Measurements from ENCODE around the gene CAMK1D. TPM values are rescaled to one million over a fixed set of nuclear protein-coding genes. Genes with fewer than 3 reads are reported as not detected.
A peak's percentile ranks its signal among the peaks of the same experiment; 100 is the strongest.

The CAMK1D gene
- total RNA-seq, 1 experiment from 2014 or later: 6.3 TPM

DNA sequence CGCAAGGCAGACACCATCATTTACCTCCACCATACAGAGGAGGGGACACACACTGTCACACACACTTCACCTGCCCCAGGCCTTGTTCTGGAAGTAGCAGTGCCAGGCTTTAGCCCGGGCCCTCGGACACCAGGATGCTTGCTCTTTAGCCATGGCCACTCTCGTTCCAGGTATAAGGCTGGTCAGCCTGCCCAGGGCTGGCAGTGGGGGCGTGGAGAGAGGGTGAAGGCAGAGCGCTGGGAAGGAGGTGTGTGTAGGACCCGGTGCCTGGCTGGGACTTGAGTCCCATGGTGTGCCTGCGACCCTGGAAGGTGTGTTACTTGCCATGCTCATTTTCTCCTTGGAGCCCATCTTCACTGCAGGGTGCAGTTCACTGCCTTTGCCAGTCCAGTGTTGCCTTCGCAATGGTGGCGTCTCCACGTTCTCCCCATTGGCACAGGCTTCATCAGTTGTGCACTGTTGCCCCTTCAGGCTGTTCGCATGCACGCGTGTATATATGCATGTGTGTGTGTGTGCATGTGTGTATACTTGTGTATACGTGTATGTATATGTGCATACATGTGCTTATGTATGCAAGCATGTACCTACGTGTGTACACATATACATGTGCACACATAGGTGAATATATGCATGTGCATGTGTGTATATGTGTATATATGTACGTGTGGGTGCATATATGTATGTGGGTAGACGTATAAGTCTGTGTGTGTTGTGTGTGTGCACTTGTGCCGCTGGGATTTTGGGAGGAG lies 153.4 kb downstream of the CAMK1D start:
- Histone ChIP-seq H3K14ac (ENCODE audit: insufficient read depth, low read length) (no peak overlapping the region; the same call in 1 of the 2 replicates), H4K8ac (replicated peaks; ENCODE audit: insufficient read length, low read depth, low read length) (no peak overlapping the region), H2BK15ac (ENCODE audit: low read depth, low read length) (no peak overlapping the region), H3K79me1 (ENCODE audit: insufficient read depth, low read depth, low read length, poor library complexity, severe bottlenecking) (no peaks in the 10 kb centered on the region), H4K5ac (ENCODE audit: insufficient read length, low read depth, low read length) (no peak overlapping the region), H3T11ph (ENCODE audit: low read length) (no peak overlapping the region), H3K56ac (ENCODE audit: insufficient read length, low read depth, low read length) (no peak overlapping the region), H3K9ac (ENCODE audit: extremely low read depth, insufficient read length, low read length) (no peak overlapping the region), H2AFZ (ENCODE audit: low read length) (no peak overlapping the region), H3K9me3 (ENCODE audit: control insufficient read depth, low read depth, low read length) (no peaks in the 10 kb centered on the region), H3K23ac (ENCODE audit: insufficient read length, low read depth, low read length) (no peak overlapping the region), H4K20me1 (ENCODE audit: control insufficient read depth, insufficient read depth, insufficient read length) (no peaks in the 10 kb centered on the region), H3K27me3 (ENCODE audit: insufficient read depth, low read length) (no peaks in the 10 kb centered on the region), H3K27ac (ENCODE audit: insufficient read length, low read depth, low read length) (no peak overlapping the region), H3K4ac (ENCODE audit: low read depth, low read length) (no peak overlapping the region), H2BK12ac (ENCODE audit: insufficient read length, low read depth, low read length) (no peak overlapping the region), H3K23me2 (ENCODE audit: insufficient read length, low read depth, low read length, poor library complexity, severe bottlenecking) (no peaks in the 10 kb centered on the region), H2AK5ac (ENCODE audit: insufficient read length, low read length) (no peak overlapping the region), H3K4me1 (ENCODE audit: insufficient read depth, low read length) (no peaks in the 10 kb centered on the region; the same call in 1 of the 2 replicates), H3K4me2 (ENCODE audit: insufficient read depth, insufficient read length, low read length) (no peak overlapping the region), H4K91ac (ENCODE audit: insufficient read length, low read depth, low read length) (no peak overlapping the region), H2BK5ac (ENCODE audit: insufficient read length, low read length) (no peak overlapping the region), H2BK120ac (ENCODE audit: low read depth, low read length, poor library complexity, severe bottlenecking) (no peak overlapping the region), H2BK20ac (ENCODE audit: low read depth, low read length, poor library complexity, severe bottlenecking) (no peak overlapping the region), H3K18ac (ENCODE audit: insufficient read length, low read depth, low read length) (no peak overlapping the region), H3K79me2 (ENCODE audit: insufficient read depth, low read length) (no peaks in the 10 kb centered on the region)
- no CpG with 5 or more reads among the region's 19 CpGs for WGBS (ENCODE audit: extremely low coverage, insufficient read length, low lambda C conversion rate)
- no peaks in the 10 kb centered on the region for H3K36me3 Mint-ChIP-seq (ENCODE audit: insufficient read depth in 1 of 3, low read depth in 3 of 3)
- peaks cover 26 to 30% of the 10 kb centered on the region in 2 experiments for H3K4me1 Mint-ChIP-seq
- no peak overlapping the region for H3K4me3 Mint-ChIP-seq
- H3K27me3 Mint-ChIP-seq (ENCODE audit: low read depth): no peaks in the 10 kb centered on the region
- no peaks in the 10 kb centered on the region; a peak in 1 of 5 replicates for H3K9me3 Mint-ChIP-seq
- peak overlapping the region in 2 of 3 experiments; percentile 12 to 53; a peak in 2 of 7 replicates for H3K27ac Mint-ChIP-seq
- TF ChIP-seq, protein P1, sequence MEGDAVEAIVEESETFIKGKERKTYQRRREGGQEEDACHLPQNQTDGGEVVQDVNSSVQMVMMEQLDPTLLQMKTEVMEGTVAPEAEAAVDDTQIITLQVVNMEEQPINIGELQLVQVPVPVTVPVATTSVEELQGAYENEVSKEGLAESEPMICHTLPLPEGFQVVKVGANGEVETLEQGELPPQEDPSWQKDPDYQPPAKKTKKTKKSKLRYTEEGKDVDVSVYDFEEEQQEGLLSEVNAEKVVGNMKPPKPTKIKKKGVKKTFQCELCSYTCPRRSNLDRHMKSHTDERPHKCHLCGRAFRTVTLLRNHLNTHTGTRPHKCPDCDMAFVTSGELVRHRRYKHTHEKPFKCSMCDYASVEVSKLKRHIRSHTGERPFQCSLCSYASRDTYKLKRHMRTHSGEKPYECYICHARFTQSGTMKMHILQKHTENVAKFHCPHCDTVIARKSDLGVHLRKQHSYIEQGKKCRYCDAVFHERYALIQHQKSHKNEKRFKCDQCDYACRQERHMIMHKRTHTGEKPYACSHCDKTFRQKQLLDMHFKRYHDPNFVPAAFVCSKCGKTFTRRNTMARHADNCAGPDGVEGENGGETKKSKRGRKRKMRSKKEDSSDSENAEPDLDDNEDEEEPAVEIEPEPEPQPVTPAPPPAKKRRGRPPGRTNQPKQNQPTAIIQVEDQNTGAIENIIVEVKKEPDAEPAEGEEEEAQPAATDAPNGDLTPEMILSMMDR (conservative IDR thresholded peaks at IDR 0.05): no peak
- no peak for DNase-seq

All from H9 (cell line).